ENCODE data around the gene CCR9.
"Not testable (repeated sequence)": the region's sequence is repeated elsewhere in the genome, so short reads cannot be mapped to it uniquely, and the experiment has no call there.

CCR9 gene, protein sequence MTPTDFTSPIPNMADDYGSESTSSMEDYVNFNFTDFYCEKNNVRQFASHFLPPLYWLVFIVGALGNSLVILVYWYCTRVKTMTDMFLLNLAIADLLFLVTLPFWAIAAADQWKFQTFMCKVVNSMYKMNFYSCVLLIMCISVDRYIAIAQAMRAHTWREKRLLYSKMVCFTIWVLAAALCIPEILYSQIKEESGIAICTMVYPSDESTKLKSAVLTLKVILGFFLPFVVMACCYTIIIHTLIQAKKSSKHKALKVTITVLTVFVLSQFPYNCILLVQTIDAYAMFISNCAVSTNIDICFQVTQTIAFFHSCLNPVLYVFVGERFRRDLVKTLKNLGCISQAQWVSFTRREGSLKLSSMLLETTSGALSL

DNA sequence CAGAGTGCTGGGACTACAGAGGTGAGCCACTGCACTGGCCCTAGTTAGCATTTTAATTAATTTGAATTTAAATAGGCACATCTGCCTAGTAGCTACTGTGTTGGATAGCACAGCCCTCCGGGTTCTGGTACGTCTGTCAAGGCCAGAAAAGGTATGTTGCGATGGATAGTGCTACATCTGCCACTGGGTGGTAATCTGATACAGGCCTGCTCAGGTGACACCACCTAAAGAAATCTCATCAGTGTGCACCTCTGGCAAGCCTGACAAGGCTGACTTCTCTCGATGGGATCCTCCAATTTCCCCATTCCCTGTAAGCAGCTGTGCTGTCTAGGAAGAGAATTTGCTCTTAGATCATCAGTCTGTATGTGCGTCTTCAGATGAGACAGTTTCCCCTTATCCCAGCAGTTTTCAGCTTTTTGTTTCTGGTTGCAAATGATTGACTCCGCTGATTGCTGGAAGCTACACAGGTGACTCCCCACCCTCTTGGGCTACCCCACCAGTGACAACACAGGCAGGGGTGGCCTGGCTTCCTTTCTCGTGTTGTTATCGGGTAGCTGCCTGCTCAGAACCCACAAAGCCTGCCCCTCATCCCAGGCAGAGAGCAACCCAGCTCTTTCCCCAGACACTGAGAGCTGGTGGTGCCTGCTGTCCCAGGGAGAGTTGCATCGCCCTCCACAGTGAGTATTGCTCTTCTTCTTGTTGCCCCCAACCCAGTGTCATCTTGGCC is at the start of gene CCR9:
Gene CCR9, plus strand, starts transcription at position 565 of the 727 bp plus-strand sequence. CDS start 8,391 bp downstream, outside the sequence.
- DNase-seq: no peak

DNA sequence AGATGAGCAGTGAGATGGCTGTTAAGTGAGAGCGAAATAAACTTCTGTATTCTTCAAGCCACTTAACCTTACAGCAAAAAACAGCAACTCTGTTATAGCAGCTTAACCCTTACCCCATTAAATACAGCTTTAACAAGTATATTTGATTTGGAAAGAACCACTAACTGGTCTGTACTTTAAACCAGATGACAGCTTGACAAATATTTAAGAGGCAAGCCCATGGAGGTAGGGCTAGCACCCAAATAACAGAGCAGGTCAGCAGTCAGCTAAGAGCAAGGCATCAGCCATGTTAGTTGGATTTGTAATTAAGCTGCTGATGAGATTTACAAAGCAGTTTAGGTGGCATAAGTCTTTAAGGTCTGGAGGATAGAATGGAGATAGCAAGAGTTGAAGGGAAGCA is 47.9 kb upstream of the CCR9 start:
- DNase-seq: no peak

DNA sequence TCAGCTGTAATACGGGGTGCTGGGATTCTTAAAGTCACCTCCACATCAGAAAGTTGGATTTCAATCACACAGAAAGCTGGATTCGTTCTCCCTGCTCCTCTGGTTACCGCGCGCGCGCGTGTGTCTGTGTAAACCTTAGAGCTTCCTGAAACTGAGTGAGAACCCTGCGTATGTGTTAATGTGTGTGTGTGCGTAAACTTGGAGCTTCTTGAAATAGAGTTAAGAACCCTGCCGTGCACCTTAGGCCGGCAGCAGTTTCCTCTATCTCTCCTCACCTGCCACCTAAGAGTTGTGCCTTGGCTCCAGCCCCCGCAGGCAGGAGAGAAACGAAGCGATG is 45.0 kb upstream of the CCR9 start:
- DNase-seq: no peak

DNA sequence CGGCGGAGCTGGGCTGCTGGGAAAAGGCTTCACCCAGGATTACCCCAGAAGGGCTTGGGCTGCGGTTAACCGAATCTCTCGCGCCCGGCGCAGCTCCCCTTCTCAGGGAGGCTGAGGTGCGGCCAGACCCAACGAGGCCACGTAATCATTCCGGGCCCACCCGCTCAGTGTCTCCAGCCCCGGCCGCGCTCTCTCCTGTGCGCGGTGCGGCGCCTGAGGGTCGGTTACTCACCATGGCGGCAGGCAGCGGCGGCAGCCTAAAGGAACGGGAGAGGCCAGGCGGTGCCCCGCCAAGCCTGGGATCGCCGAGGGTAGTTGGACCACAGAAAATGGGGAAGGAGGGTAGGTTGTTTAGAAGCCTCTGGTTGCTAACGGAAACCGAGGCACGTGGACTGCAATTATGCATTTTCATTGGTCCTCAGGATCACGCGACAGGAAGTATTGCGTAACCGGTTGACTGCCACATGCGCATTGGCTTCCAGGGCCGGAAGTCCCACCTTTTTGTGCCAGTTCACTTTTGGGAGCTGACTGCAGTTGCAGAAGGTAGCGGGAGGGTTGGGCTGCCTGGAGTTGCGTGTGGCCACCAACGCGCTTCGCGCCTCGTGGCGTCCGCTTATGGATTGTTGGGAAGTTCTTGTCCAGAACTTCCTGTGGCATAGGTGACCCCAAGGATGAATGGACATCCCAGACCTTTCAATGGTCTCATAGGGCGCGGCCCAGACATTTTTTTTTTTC is 44.4 kb upstream of the CCR9 start, which contains the start of gene LZTFL1:
Gene LZTFL1, minus strand, starts transcription at position 363 of the 735 bp plus-strand sequence. Its CDS starts 128 bp downstream, at position 235.
- DNase-seq: peak; percentile 87 to 95

DNA sequence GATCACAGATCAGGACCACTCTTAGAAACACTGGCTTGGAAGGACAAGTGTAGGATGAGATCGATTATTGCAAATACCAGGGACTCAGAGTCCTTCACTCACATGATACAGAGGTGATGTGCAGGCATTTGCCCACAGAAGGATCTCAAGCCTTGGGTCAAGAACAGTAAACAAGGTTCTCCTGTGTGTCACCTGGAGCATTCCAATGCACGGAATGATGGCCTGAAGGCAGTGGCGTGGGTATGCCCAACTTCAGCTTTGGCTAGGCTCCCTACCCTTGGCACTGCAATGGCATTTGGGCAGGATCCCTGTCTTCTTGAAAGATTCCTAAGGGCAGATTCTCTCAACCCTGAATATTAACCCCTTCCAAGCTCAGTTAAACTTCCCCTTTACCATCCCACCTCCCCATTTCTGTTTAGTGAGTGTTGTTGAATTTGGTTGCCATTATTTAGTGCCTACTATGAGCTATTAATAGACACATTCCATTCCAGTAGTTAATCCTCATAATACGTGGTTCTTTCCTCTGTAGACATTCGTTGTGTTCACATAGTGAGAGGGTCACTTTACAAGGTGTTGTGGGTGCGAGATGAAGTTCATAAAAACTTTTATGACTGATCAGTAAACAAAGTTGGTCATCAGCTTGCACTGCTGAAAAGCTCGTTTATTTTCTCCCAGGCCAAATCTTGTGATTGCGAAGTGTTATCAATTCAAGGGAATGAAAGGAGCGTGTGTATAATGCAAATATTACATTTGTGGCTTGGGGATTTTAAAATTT is 43.3 kb upstream of the CCR9 start:
- no peak for DNase-seq

DNA sequence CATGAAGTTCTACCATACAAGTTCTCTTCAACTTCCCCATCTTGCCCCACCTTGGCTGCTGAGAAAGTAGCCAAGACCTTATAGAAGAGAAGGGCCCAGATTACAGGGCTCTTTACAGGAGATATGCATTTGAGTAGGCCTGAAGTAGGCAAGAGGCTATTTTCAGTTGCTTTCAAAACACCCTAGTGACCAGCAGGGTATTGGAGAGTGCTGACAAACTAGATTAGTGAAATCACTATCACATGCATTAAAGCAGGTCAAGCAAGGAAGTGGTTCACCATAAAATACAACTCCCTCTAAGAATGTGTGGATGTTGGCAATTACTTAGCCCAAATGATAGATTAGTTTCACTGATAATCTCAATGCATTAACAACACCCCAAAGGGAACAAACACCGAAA is 41.7 kb upstream of the CCR9 start:
- no peak for DNase-seq

DNA sequence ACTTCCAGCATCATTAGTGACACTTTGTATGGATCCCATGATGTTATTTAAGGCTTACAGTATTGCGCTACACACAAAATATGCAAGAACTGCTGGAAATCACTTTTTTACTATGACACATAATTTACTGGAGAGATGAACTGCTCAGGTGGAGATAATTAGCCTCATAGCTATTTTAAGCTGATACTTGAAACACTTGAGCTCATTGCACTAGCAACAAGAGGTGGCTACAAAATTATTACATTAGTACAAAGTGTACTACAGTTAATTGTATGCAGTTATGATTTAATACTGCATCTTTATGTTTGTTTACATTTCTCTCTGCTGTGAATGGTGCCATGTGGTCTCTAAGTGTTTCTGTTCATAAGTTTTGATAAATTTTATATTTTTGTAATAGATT is 38.0 kb upstream of the CCR9 start:
- DNase-seq: no peak

DNA sequence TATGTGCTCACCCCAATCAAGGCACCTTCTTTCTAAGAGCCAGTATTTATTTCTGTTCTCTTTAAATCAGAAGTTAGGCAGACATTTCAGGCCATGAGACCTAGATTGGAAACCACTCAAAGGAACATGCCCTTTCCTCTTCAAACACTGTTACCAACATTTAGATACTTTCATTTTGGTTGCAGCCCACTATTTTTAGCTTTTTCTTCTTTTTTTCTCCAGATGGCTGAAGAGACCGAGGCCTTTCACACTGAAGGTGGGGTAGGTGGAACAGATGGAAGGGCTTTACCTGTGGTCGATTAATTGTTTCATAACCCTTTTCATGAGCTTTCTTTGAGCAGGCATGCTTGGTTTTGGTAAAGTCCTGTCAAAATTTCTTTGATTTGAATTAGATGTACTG is 33.5 kb upstream of the CCR9 start:
- DNase-seq: no peak

DNA sequence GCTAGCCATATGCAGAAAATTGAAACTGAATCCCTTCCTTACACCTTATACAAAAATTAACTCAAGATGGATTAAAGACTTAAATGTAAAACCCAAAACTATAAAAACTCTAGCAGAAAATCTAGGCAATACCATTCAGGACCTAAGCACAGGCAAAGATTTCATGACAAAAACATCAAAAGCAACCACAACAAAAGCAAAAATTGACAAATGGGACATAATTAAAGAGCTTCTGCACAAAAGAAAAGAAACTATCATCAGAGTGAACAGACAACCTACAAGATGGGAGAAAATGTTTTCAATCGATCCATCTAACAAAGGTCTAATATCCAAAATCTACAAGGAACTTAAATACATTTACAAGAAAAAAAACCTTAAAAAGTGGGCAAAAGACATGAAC is 30.0 kb upstream of the CCR9 start:
- DNase-seq: not testable (repeated sequence)

DNA sequence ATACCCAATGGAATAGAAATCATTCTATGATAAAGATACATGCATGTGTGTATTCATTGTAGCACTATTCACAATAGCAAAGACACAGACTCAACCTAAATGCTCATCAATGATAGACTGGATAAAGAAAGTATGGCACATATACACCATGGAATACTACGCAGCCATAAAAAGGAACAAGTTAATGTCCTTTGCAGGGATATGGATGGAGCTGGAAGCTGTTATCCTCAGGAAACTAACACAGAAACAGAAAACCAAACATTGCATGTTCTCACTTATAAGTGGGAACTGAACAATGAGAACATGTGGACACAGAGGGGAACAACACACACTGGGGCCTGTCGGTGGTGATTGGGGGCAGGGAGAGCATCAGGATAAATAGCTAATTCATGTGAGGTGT is 29.3 kb upstream of the CCR9 start:
- not testable (repeated sequence) for DNase-seq

DNA sequence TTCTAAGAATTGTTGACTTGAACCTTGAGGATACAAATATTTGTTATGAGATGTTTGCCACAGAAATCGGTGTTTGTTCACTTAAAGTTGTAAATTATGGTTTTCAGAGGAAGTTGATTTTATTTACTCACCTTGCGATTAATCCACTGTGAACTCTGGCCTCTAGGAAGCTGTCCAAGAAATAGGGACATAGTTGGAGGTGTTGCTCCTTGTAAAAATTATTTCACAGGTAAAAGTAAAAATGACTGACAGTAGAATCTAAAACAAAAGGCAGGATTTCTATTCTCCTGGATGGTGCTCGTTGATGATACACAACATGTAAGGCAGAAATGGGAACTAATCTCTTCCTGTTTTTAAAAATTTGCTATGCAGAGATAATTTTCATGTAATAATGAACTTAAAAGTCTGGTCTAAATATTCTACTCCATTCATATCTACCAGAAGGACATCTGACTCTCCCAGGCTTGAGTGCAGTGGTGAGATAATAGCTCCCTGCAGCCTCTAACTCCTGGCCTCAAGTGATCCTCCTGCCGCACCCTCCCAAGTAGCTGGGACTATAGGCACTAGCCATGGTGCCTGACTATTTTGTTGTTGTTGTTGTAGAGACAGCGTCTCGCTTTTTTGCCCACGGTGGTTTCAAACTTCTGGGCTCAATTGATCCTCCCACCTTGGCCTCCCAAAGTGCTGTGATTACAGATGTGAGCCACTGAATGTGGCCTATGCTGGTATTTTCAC is 27.4 kb upstream of the CCR9 start:
- DNase-seq: no peak

DNA sequence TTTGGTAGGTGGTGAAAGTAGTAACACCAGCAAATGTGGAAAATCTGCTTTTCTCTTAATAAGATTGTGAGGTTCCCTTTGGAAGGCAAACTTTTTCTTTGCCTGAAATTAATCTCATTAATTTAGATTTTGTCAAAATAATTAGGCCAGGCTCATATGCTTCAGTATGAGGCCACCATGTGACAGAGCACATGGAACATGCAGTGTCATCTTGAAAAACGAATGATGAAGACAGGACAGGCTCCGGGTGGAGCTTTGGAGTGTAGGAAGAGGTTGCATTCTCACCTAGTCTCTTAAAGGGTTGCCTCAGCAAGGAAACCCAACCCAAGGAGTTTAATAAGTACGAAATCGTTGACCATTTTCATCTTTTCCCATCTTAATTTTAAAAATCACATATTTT is 25.9 kb upstream of the CCR9 start:
- no peak for DNase-seq

DNA sequence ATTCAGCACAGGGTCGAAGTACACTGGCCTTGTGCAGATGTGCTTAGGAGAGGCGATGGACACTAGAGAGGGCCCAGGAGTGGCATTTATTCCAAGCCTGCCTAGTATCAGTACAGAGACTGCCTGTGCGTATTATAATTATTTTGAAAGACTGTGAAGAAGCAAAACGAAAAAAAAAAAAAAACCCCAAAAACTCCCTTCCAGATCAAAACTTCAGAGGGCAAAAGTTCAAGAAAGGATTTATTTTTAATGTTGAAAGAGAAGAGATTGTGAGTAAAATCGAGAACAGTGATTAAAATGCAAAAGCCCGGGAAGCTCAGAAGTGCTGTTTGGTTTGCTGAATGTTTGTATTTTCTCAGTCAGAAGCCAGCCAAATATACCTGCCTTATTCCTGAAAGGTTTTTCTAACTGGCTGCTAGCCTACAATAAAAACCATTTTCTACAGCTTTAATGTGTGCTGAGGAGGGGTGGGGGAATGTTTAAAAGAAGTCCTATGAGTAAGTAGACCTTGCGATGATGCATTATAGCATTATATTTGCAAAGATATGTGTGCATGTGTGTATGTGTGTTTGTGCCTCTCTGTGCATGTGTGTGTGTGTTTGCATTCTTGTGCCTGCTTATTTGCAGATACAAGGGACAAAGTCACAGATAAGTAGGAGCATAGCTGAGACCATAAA is 25.2 kb upstream of the CCR9 start:
- DNase-seq: no peak

DNA sequence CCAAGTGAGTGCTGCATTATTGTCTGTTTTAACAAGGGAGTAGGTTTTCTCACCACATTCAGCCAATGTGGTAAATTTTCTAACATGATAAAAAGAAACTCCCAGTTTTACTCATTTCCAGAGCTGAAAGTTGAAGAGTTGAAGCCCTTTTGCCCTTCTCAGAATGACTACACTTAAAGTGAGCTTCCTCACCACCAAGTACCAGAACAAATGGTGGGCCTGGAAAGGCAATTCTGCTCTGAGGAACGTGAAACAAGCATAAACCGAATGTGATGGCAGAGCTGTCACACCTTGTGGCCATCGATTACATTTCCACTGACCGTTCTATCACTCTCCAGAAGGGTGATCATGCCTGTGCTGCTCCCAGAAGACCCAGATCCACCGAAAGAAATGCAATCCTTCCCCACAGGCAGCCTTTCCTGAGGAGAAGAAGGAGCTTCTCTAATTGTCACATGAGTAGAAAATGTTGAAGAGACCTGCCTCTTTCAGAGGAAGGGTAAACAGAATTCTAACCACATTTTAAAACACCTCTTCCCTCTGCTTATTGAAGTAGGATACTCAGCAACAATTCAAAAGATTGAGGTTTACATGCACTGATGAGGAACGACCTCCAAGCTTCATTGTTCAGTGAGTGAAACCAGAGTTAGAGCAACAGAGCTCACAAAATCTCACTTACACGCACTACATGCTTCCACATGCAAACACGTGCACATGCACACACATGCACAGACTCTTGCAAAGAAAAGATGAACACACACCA is 21.4 kb upstream of the CCR9 start:
- no peak for DNase-seq

DNA sequence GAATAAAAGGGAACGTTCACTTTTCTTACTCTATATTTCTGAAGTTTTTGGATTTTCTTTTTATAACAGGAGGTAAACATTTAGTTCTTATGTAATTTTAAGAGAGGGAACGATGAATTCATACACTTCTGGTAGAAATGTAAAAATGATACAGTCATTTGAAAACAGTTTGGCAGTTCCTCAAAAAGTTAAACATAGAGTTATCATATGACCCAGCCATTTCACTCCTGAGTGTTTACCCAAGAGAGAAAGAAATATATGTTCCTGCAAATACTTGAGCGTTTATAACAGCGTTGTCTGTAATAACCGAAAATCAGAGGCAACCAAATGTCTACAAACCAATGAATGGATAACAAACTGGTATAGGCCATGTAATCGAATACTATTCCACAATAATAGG is 20.8 kb upstream of the CCR9 start:
- no peak for DNase-seq

DNA sequence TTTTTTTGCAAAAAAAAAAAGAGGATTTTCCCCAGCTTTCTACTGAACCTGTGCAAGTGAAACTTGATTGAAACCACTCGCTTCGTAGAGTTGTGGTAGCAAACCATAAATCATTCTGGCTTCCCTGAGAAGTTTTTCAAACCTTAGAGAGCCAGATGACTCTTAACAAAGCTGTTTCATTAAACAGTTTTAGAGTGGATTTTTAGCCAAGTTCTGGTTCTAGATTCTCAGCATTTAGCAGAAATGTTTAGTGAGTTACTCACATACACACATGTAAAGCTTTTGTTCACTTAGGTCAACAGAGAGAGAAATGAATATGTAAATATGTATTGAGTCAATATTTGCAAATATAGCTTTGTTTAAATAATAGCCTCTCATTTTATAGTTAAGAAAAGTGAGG is 18.1 kb upstream of the CCR9 start:
- no peak for DNase-seq

DNA sequence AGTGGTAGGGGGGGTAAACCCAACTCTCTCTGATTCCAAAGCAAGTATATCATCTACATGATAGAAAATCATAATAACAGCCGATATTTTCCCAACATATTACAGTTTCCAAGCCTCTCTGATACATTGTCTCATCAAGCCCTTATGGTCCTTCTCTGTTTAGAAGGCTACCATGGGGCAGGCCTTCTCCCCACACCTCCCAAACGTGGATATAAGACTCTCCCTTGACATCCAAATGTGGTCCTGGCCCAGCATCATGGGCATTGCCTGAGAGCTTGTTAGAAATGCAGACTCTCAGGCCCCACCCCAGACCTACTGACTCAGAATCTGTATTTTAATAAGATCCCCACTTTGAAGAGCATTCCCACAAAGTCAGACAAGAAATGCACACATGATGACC is 17.7 kb upstream of the CCR9 start:
- no peak for DNase-seq

DNA sequence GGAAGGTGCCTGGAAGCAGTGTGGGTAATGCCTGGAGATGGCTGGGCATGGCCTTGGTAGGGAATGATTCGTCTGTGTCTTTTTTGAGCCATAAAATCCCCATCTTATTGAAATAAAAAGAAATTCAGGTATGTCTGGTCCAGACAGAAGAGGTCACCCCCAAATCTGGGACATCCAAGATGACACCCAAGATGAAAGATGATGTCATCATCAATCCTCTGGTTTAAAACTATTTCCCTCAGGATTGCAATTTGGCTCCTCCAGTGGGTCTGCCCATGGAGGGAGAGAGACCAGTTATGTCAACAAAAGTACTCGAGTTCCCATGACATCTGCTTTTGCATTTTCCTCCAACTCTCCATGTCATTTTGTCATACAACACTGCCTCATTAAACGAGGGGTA is 16.7 kb upstream of the CCR9 start:
- no peak for DNase-seq

DNA sequence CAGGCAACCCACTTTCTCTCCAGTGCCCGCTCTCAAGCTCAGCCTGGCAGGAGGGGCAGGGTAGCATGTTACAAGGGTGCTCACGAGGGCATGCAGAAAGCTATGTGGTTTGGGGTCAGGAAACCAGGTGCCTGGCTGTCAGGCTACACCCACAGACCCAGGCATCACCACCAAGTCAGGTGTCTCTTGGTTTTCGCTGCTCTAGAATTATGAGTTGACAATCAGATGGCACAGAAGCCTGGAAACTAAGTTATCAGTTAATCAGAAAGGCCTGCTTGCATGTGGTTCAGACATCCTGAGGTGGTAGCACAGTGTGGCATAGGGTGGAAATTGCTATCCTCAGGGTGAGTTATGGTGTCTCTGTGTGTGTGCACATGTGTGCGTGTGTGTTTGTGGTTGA is 16.2 kb upstream of the CCR9 start:
- DNase-seq: no peak

DNA sequence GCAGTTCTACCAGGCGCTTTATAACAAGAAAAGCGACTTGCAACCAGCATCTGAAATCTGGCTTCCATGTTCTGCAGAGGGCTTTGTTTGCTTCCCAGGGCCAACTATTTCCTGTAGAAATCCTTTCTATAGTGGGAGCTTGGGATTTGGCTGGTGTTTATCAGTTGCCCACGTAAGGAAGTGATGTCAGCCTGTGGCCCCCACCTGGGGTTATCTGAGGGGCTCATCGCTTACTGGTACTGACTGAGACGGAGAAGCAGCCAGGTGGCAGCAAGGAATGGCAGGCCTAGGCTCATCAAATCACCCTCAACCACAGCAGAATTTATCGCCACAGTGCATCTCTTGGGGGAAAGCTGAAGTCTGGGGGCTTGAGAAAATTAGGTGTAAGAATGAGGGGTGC is 14.6 kb upstream of the CCR9 start:
- DNase-seq: no peak

DNA sequence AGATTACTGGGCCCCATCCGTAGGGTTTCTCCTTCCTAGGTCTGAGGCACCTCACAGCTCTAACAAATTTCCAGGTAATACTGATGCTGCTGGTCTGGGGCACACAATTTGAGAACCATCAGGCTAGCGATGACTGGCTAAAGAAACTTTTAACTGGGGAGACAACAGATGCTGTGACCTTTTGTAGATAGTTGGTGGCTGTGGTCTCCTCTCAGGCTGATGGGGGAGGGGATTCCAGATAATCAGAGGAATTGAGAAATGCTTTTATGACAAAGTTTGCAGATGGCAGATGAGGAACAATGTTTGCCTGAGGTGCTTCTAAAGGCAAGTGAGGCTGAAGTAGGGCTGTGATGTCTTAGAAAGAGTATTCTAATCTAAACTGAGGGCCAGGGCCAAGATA is 13.8 kb upstream of the CCR9 start:
- no peak for DNase-seq
